Measurements from ENCODE around the gene CYP2U1. TPM values are rescaled to one million over a fixed set of nuclear protein-coding genes. Genes with fewer than 3 reads are reported as not detected.

The CYP2U1 gene
- total and polyA plus RNA-seq, 9 of the 15 experiments (the other 6 are each of a cell fraction or from before 2014, with no cell fraction given), result 0.03 to 0.15 (median 0.07) TPM

DNA sequence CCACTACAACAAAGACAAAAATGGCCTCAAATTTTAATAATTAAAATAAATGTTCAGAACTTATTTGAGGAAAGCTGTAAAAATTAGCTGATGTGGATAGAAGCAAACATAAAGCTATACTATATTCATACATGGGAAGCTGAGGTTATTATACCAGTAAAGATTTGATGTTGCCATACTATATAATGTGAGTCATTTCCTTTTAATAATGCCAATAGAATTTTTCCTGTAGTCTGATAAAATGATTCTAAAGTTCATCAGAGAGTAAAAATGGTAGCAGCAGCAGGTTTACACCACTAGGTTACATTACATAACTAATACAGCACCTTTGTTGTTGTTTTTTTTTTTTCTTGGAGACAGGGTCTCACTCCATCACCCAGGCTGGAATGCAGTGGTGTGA, 45.5 kb upstream of the CYP2U1 start (continued):
- no peak for TF ChIP-seq NR1H2 (CRISPR knock-in tag; IDR thresholded peaks at IDR 0.05)
- no peak for TF ChIP-seq ZNF311 (CRISPR knock-in tag; IDR thresholded peaks at IDR 0.05)
- no peak for TF ChIP-seq TCFL5 (CRISPR knock-in tag; conservative IDR thresholded peaks at IDR 0.05)
- TF ChIP-seq ZNF431 (CRISPR knock-in tag; IDR thresholded peaks at IDR 0.05), result no peak

DNA sequence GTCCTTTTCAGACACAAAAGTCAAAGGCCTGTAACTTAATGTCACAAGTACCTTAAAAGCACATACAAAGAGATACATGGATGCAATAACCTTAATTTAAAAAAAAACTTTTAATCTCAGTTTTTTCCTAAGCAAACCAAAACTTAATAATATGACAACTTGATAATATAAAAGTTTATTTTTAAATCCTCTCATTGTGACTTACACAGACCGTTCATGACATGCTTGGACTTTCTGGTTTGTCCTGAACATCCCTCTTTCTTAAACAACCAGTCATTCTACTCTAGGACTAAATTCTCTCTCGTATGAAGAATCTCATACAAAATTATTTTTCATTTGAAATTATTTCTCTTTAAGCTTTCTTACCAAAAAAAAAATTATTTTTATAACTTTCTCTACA, 43.1 kb upstream of the CYP2U1 start:
- no peaks in the 10 kb centered on the region for H3K9me1 ChIP-seq (ENCODE audit: control insufficient read depth, insufficient read depth, low read length)
- no peak overlapping the region for H2AFZ ChIP-seq (ENCODE audit: low read depth, low read length)
- H3K4me3 ChIP-seq, result no peak overlapping the region
- no peak overlapping the region for H3K27ac ChIP-seq (ENCODE audit: extremely low read depth, low read depth, low read length)
- no peaks in the 10 kb centered on the region for H4K20me1 ChIP-seq (replicated peaks; ENCODE audit: control insufficient read depth, insufficient read depth, low read length)
- H3K9me3 ChIP-seq (replicated peaks; ENCODE audit: control insufficient read depth, insufficient read depth, low read depth, low read length), result no peaks in the 10 kb centered on the region
- ATAC-seq (no peak), DNase-seq (ENCODE audit: extremely low read depth in 1 of 4, low spot score in 3 of 4) (peak in 1 of 4 experiments; percentile 6), FAIRE-seq (no peak)
- no peaks in the 10 kb centered on the region for H3K4me1 ChIP-seq (replicated peaks in 1 of 2; ENCODE audit: control insufficient read depth in 2 of 2, insufficient read depth in 2 of 2, low read length in 2 of 2)
- ChIA-PET CTCF (ENCODE audit: low intra/inter-chr PET ratio) (no interaction called here), POLR2A (no interaction called here)
- H3K79me2 ChIP-seq (ENCODE audit: control insufficient read depth, insufficient read depth, low read length), result no peaks in the 10 kb centered on the region
- no peaks in the 10 kb centered on the region for H3K36me3 ChIP-seq (ENCODE audit: control insufficient read depth, insufficient read depth, low read length)
- in situ Hi-C loops (cut with MboI), result no loop called here
- BruUV-seq (replicated peaks), result no TSS peak
- no peaks in the 10 kb centered on the region for H3K27me3 ChIP-seq (ENCODE audit: control insufficient read depth in 2 of 2, insufficient read depth in 2 of 2, low read length in 2 of 2)
- no peak overlapping the region for H3K4me2 ChIP-seq (ENCODE audit: insufficient read depth, low read length)
- TF ChIP-seq ZFP36 (IDR thresholded peaks at IDR 0.05; ENCODE audit: low read depth, low read length, partially characterized antibody) (peak; percentile 81), ZNF830 (CRISPR knock-in tag; IDR thresholded peaks at IDR 0.05) (no peak), MEF2A (IDR thresholded peaks at IDR 0.05; ENCODE audit: control insufficient read depth, low read depth, low read length) (peak; percentile 67), CTBP1 (IDR thresholded peaks at IDR 0.05; ENCODE audit: borderline replicate concordance) (no peak)
- TF ChIP-seq, protein P1, sequence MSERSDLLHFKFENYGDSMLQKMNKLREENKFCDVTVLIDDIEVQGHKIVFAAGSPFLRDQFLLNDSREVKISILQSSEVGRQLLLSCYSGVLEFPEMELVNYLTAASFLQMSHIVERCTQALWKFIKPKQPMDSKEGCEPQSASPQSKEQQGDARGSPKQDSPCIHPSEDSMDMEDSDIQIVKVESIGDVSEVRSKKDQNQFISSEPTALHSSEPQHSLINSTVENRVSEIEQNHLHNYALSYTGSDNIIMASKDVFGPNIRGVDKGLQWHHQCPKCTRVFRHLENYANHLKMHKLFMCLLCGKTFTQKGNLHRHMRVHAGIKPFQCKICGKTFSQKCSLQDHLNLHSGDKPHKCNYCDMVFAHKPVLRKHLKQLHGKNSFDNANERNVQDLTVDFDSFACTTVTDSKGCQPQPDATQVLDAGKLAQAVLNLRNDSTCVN (CRISPR knock-in tag; IDR thresholded peaks at IDR 0.05), result no peak
- 4% methylated on average over 2 of the region's 2 CpGs for WGBS (ENCODE audit: insufficient coverage, low coverage, missing lambda C conversion rate)
- intact Hi-C loops (cut with micrococcal nuclease), result no loop called here
- no peak overlapping the region for H3K9ac ChIP-seq (ENCODE audit: insufficient read depth in 1 of 2, low read depth in 2 of 2, low read length in 2 of 2)
